ENCODE measurements around the gene CTDSPL2.
"Not testable (repeated sequence)": the region's sequence is repeated elsewhere in the genome, so short reads cannot be mapped to it uniquely, and the experiment has no call there.

The CTDSPL2 gene

DNA sequence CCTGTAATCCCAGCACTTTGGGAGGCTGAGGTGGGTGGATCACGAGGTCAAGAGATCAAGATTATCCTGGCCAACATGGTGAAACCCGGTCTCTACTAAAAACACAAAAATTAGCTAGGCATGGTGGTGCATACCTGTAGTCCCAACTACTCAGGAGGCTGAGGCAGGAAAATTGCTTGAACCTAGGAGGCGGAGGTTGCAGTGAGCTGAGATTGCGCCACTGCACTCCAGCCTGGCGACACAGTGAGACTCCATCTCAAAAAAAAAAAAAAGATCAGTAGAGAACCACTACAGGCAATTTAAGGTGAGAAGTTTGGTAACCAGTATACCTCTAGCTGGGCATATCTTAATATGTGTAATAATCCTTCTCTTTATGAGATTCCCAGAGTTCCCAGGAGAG lies 117.3 kb downstream of the CTDSPL2 start:
- DNase-seq = not testable (repeated sequence)

DNA sequence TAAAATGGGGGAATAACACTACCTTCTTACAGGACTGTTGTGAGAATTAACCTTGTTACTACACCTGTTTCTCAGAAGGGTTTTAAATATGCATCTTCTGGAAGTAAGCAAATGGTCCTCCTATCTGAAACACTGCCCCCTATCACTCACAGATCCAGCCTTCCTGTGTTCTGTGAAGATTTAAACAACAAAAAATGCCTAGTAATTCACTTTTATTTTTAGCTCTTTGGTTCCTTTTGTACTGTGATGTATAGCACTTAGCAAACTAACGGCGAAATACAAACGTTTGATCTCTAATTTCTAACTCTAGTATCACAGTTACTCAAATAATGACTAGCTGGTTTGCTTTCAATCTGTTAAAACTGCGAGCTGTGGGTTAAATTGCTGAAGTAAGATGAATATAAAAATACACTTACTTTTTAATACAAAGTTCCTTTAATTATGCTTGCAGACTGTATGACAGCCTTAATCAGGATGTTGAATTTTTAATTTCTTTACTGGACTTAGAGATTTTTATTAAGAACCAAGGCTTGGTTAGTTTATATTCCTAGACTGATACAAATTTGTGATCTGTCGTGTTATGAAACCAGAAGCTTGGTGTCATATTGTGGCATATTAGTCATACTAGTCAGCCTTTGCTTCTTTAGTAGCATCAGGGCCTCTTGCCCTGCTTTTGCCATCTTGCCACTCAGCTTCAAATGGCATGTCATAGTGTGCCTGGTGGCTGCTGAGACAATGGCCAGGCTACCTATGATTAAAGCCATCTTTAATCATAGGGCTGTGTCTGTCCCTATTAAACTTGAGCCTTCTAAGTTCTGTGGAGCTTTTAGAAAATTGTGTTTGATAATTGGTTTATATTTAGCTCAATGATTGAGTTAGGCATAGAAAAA lies 118.7 kb downstream of the CTDSPL2 start:
- DNase-seq = no peak

DNA sequence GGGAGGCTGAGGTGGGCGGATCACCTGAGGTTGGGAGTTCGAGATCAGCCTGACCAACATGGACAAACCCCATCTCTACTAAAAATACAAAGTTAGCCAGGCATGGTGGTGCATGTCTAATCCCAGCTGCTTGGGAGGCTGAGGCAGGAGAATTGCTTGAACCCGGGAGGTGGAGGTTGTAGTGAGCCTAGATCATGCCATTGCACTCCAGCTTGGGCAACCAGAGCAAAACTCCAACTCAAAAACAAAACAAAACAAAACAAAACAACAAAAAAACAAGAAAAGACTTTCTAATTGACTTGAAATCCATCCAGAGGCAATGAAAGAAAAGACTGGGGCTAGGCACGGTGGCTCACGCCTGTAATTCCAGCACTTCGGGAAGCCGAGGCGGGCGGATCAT lies 121.7 kb downstream of the CTDSPL2 start:
- DNase-seq = not testable (repeated sequence)

DNA sequence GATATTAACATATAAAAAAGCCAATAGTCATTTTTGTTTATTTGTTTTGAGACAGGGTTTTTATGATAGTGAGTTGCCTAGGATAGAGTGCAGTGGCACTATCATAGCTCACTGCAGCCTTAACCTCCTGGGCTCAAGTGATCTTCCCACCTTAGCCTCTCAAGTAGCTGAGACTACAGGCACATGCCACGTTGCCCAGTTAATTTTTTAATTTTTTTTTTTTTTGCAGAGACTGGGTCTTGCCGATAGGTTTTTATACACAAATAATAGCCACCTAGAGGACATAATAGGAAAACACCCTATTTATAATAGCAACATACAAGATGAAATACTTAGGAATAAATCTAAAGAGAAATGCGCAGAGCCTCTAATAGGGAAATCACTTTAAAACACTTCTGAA lies 122.8 kb downstream of the CTDSPL2 start:
- no peak for DNase-seq

DNA sequence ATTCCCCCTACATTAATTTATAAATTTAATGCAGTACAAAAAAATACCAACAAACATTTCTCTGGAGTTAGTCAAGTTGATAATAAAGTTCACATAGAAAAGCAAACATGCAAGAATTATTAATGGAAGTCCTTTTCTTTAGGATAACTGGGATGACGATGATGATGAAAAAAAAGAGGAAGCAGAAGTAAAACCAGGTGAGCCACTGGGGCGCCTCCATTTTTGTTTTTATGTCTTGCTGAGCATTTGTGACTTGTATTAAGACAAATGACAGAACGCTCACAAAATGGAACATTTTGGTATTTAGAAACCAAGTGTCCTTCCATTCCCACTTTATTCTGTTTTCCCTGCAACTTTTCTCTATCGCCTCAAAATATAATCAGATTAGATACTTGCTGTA lies 123.3 kb downstream of the CTDSPL2 start:
- no peak for DNase-seq

DNA sequence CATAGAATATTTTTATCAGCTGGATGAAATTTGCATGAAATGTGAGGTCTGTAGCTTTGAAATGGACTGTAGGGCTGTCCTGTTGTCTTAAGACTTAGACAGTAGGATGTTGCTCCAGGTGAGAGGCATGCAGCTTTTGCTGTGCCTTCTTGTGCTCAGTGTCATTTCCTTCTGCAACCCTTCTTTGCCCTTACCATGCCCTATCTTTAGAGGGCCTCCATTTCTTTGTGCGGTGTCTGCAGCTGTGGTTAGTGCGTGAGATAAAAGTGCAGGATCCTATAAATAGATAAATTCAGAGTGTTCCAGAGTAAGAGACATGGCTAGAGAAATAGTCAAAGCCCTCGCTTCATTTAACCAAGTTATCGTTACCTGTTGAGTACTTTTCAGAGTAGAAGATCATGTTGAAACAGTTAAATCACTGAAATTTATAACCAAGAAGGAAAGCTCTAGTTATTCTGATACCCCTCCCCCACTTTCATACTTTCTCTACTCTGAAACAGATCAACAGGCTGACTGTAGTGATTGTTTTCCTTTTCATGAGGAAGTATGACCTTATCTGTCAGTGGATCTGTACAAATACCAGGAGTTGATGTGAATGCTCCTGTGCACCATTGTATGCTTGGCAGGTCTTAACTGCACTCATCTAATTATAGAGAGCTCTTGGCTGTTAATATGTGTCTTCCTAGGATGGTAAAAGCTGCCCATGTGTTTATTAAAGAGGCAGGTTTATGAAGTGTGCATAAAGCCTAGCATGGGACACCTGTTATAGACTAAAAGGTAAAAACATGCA lies 127.7 kb downstream of the CTDSPL2 start:
- DNase-seq = no peak

DNA sequence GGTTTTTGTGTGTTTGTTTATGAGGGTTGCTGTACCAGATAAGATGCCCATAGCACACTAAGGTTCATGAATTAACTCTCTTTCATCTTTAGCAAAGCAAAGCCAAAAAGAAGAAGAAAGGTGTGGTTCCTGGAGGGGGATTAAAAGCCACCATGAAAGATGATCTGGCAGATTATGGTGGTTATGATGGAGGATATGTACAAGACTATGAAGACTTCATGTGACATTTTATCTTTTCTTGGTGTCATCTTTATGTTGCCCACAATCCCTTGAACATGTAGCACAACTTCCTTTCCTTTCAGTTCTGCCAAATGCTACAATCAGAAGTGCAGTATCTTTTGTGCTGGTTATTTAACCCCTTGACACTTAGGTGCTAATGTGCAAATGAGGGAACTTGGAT lies 133.5 kb downstream of the CTDSPL2 start:
- not testable (repeated sequence) for DNase-seq

DNA sequence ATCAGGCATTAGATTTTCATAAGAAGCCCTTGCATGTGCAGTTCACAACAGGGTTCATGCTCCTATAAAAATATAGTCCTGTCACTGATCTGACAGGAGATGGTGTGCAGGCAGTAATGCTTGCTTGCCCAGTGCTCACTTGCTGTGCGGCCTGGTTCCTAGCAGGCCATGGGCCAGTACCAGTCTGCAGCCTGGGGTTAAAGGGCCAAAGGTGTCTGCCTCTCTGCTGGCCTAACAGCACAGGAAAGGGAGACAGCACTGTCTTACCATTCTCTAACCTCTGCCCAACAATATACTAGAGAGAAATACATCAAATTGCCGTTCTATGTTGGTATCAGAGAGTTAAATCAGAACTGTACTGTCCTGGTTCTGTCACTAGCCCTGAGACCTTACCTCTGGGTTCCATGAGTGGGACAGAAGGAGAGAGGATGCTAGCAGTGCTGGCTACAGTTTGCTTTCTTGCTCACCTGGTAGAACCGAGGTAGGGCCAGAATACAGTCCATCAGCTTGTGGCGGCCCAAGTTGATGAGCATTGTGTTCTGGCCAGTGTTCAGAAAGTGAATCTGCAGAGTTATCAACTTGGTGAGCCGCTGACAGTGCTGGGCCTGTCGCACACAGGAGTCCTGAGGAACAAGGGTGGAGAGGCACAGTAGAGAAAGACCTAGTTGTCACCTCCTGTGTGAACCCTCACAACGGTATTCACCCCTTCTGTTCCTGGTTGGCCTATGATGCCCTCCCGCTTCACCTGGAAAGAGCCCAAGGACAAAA lies 138.1 kb downstream of the CTDSPL2 start:
- DNase-seq = no peak

DNA sequence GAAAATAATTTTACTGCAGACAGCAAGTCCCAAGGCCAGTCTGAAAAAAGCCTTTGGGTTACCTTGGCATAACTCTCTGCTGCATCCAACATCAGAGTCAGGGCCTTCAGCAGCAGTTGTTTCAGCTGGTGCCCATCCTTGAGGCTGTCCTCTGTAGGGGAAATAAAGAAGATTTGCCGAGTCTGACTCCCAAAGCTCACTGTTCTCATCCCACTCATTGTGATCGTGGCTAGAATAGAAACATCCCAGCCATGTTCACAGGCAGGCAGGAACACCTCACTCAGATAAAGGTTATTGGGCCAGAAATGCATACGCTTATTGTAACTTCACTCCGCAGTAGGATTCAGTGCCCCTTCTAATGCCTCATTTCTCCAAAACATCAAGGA lies 138.7 kb downstream of the CTDSPL2 start:
- no peak for DNase-seq

DNA sequence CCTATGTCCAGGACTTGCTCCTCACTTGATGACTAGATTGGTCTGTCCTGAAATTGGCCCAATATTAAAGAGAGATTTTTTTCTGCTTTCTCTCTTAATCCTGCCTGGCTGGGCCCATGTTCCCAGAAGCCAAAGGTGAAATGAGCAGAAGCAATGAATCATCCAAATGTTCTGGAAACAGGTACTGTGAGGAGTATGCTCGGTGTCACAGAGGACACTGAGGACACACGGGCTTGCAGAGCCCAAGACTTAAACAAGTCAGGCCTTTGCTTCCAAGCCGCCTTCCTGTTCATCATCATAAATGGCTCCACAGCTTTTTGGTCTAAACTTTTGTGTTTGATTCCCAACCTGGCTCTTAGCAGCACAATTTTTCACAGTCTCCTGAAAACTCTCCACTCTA lies 140.9 kb downstream of the CTDSPL2 start:
- no peak for DNase-seq

DNA sequence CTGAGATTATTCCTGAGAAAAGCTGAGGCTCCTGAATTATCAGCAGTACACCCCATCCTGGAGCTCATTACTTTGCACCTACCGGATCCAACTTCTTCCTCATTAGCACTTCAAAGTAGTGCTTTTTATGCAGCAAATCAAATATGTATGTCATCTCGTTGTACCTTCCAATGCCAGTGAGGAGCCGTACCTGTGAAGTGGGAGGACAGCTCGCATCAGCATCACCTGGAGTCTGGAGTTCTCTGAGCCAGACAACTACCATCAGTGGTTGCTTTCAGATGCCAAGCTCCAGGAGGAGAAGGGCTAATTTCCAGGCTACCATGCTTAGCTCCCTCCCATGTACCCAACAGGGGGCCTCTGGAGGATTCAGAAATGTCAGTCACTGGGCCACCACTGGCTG lies 141.9 kb downstream of the CTDSPL2 start:
- no peak for DNase-seq

DNA sequence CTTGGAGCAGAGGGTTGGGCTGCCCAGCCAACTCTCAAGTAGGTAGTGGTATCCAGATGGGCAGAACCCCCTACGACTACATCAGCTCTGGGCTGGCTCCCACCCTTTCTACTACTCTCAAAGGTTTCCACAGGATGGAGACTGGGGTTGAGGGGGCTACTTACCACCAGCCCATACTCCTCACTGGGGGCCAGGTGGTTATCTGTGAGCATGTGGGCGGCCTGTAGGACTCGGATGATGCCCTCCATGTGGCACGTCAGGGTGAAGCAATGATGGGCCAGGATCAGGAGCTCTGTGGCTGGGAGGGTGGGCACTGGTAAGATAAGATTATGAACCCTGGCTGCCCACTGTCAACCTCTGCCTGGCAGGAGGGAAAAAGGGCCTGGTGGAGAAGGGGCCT lies 142.9 kb downstream of the CTDSPL2 start:
- no peak for DNase-seq

DNA sequence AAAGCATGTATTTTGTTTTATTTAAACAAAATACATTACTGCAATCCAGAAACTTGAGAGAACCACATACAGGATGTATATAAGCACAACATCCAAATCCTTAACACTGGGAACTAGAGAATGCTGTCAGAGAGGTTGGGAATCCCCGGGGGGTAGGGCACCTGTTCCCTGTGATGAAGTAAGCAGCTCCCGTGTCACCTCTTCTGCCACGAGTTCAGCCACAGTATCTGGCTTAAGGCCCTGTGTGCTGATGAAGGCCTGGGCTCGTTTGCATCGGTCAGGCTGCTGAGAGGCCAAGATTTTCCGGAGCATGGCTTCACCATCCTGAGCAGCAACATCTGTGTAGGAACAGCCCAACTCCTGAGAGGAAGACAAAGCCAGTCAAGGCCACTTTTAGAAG lies 146.0 kb downstream of the CTDSPL2 start:
- no peak for DNase-seq

DNA sequence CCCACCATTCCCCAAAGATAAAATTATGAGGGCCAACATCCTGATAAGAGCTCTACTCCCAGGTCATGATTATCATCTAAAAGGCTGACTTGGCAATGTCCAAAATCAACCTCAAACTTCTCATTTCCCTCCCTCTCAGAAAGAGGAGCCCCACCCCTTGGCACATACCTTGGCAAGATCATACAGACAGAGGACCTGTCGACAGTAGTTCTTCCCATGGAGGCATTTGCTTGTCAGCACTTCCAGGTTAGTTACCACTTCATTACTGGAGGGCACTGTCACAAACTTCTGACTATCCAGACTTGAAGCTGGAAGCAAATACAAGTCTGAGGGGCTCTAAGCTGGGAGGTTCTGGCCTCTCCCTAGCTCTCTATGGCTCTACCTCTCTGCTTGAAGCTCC lies 147.3 kb downstream of the CTDSPL2 start:
- no peak for DNase-seq

Data from SHP77 treated with DMSO at 0.1 percent for 48 hours (cell line).